Smooth muscle cell of the brain vasculature (primary cell): ENCODE data around the gene PDZD7.

Experiments
- DNase-seq: peaks from one replicate; pipeline ENCODE4 v3.0.0-alpha.2; 2012; ENCODE audit warnings: low read depth, low spot score

Gene PDZD7

DNA sequence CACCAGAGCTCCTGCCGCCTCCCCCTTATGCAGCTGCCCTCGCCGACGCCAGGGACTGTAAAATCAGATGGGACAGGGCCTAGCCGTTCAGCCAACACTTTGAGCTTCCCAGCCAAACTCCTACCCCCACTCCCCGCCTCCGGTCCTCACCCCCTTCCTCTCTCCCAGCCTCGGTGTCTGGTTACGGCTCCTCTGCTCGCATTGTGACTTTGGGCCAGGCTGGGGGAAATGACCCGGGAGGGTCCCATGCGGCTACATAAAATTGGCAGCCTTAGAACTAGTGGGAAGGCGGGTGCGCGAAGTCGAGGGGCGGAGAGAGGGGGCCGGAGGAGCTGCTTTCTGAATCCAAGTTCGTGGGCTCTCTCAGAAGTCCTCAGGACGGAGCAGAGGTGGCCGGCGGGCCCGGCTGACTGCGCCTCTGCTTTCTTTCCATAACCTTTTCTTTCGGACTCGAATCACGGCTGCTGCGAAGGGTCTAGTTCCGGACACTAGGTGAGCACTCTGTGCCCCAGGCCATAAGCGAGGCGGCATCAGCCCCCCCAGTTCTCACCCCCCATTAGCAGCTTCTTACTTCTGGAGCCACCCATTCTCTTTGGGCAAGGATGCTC, 30.8 kb upstream of the PDZD7 start, which contains the start of gene KAZALD1:
TSS of gene KAZALD1 (plus strand) at position 366 of the 608 bp plus-strand sequence. CDS start 604 bp downstream, outside the sequence.
- no peak for DNase-seq

DNA sequence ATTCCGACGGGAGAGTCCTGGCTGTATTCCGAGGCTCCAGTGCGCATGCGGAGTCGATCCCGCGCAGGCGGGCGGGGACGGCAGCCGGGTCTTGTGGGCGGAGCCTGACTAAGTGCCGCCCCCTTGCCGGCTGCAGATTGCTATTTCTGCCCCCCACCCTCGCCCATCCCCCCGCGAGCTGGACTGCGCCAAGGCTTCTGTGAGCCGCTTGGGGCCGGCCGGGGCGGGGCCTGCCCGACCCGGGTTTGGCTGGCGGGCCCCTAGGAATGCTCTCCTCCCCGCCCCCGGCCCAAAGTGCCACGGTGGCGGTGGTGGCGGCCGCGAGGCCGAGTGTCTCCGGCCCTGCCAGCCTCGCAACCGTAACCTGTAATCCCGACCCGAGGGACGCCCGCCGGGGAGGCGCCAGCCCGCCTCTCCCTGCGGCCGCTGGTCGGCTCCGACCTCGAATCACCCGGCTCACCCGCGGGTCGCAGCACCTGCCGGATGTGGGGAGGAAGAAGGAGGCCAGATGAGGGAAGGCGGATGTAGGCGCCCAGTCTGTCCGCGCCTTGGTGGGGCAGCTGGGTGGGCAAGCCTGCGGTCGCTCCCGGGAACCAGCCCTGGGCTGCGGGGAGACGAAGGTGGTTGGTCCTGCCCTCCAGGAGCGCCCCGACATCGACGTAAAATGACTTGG, 30.2 kb upstream of the PDZD7 start:
- DNase-seq = peak; percentile 67

DNA sequence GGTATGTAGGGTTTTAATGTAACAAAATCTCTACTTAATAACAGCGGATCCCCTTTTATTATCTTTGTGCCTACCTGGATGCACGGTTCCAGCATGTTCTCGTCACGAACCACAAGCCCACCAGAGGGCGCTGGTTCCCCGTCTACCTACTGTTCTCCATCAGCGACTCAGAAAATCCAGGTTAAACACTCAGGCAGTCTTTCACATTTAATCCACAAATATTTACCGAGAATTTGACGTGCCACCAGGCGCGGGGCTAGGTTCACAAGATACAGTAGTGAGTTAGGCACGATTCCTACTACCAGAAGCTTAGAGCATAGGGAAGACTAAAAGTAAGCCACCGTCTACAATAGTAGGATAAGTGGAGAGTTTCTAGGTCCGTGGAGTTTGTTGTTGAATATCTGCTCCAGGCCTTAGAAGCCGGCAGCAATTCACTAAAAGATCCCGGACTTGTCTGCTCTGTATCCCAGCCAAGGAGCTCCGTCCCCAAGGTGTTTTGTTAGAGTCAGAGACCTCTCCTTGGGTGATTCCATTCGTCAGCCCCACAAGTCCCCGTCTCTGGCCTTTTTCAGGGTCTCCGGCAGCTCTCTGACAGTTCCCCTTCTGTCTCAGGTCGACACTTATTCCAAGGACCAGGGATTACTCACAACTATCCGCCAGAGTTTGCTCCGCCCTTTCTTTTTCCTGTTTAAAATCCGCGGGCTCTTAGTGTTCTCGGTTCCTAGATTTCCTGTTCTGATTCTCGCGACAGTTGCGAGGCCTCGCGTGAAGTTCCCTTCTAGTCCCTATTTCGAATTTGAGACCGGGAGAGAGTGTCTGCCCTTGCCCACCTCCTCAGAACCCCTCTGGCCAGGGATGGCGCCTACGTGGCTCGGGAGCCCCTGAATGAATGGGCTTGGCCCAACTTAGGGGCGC, 29.4 kb upstream of the PDZD7 start:
- DNase-seq = peak; percentile 91

DNA sequence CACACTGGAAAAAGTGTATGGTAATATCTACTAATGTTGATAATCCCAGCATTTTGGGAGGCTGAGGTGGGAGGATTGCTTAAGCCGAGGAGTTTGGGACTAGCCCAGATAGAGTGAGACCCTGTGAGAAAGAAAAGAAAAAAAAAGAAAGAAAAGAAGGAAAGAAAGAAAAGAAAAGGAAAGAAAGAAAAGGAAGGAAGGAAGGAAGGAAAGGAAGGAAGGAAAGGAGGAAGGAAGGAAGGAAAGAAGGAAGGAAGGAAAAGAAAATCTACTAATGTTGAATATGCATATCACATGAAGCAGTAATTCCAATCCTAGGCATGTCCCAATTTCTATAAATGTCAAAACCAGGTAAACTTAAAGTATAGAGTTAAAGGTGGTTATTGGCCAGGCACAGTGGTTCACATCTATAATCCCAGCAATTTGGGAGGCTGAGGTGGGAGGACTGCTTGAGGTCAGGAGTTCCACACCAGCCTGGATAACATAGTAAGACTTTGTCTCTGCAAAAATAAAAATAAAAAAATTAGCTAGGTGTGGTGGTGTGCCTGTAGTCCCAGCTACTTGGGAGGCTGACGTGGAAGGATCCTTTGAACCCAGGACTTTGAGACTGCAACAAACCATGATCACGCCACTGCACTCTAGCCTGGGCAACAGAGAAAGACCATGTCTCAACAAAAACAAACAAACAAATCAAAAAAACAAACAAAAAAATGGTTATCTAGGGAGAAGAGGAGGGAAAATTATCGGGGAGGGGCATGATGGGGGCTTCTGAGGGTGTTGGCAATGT, 25.6 kb upstream of the PDZD7 start:
- no peak for DNase-seq

DNA sequence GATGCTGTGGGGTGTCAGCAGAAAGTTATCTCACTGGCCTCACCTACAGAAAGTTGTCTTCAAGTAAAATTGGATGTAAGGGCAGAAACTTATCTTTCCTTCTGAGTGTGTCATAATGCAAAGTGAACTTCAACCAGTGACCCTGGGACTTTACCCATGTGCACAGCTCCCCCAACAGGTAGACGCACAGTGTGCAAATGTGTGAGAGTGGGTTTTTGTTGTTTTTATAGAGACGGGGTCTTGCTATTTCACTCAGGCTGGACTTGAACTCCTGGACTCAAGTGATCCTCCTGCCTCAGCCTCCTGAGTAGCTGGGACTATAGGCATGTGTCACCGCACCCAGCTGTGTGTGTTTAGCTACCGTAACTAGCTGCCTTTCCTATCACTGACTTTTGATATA, 24.5 kb upstream of the PDZD7 start:
- no peak for DNase-seq

DNA sequence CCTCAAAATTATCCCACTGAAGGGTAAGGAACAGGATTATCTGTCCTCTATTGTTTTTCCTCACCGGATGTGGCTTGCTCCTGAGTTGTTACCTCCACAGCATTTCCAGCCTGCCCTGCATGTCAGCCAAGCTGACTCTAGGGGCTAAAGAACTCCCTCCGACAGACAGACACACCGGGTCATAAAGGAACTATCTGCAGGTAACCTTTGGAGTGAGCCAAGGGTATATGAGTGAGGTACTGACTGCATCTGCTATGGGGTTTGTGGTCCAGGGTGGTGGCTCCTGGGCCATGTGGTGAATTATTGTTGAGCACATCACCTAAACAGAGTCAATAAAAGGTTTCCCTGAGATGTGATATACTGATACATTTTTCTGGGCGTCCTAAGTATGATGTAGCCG, 23.9 kb upstream of the PDZD7 start:
- no peak for DNase-seq

DNA sequence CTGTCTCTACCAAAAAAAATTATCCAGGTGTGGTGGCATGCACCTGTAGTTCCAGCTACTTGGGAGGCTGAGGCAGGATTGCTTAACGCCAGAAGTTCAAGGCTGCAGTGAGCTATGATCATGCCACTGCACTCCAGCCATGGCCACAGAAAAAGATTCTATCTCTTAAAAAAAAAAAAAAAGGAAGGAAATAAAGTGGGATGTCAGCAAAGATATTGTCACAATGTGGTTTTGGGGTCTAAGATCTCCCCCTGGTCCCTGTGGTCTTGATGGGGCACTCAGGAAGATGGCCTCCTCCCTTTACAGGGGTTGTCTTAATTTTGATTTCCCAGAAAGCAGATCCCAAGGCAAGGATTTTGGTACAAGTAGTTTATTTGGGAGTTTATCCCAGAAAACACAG, 23.4 kb upstream of the PDZD7 start:
- no peak for DNase-seq

DNA sequence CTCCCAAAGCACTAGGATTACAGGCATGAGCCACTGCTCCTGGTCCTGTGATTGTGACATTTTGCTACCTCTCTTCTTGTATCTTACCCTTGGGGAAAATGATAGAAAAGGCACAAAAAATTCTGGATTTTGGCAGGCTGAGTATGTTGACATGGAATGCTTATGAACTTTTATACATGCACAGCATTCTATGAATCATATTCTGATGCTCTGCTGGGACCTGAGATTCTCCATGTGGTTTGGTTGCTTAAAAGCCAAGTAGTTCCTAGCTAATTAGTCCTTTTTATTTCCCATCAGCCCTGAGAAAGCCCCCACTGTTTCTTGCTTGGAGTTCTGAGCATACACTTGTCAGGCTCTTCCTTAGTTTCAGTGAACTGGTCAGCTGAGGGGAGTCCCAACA, 22.6 kb upstream of the PDZD7 start:
- no peak for DNase-seq

DNA sequence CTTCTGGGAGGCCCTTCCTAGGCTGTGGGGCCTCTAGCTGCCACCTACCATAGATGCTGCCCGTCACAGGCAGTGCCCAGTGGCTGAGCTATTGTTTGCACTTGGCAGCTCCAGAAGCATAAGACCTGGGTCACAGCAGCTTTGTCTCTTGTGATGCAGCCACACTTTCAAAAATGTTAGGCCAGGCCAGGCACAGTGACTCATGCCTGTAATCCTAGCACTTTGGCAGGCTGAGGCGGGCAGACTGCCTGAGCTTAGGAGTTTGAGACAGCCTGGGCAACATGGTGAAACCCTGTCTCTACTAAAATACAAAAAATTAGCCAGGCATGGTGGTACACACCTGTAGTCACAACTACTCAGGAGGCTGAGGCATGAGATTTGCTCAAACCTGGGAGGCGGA, 21.4 kb upstream of the PDZD7 start:
- DNase-seq = no peak

DNA sequence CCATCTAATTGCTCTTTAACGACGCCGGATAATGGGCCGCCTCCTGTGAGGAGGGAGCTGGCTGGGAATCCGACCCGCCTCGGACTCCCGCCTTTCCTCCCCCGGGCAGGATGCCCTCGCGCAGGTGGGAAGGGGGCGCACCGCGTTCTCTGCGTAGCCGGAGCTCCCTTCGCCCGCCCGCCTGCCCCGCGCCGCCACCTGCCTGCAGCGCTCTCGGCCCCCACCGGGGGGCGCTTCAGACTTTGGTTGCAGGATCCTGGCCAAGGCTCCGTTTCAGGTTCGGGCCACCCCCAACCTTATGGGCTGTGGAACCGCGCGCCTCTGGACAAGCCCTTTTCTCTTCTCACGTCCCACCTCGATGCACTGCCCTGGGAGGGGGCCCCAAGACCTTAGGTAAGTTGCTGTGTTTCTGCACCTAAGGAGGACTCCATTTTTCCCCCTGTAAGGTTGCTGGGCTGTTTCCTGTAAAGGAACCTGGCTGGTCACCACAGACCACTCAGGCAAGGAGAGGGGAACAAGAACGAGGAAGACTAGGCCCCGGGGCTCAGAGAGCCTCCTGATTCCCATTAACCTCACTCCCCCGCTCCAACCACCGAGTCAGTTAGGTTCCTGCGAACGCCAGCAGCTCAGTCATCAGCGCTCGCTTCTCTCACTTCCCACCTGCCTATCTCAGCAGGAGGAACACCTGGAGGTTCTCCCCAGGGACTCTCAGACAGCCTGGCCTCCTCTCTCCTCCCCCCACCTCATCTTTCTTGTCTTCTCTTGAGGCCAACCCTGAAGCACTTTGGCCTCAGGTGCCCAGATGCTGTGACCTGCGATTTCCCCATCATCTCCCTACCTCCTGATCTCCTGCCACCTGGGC, 19.5 kb upstream of the PDZD7 start:
- DNase-seq = no peak

DNA sequence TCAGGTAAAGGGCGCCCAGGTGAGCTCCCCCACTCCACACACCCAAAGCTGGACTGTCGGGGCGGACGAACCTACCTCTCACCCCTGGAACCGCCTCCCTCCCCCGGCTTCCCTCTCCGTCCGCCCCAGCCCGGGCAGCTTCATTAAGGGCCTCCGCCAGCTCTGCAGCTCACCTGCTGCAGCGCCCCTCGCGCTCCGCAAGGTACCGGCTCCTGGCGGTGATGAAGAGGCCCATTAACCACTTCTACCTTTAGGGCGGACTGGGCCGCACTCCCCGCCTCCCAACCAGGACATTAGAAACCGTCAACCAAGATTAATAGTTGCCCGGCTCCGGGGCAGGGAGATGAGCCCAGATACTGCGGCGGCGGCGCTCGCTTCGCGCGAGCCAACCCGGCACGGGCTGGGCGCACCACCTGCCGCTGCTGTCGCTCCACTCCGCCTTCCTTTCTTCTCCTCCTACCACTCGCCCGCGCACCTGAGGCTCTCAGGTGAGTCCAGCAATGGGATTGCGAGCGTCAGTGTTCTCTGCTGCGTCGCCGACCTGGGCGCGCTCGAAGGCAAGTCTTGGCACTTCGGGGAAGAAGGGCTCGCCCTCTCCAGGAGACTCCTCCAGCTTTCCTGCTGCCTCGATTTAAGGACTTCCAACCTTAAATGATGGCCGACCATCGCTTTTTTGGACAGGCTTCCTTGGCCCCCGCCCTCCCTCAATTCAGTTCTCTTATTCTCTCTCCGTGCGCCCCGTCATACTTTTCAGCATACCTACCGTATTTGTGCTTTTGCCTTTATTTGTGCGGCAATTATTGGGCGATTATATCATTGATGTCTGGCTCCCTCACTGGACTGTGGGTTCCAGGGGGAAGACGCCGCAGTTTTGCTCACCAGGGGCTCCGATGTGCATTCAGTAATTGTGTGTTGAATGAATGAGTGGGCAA, 17.3 kb upstream of the PDZD7 start:
- DNase-seq = no peak

DNA sequence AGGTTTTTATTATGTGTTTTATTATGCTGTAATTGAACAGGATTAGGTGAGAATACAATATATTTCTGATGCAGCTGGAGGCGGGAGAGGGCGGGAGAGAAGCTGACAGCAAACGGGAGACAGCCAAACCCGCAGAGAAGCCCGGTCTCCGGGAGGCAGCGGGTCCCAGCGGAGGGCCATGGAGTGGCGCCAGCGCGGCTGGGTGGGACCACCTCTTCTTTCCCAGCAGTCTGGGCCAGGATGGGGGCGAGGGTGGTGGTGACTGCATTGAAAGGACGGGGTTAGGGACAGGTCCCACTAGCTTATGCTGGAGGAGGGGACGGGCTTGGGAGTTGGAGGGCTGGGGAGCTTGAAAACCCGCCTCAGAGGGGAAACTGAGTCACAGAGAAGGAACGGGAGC, 16.3 kb upstream of the PDZD7 start:
- no peak for DNase-seq

DNA sequence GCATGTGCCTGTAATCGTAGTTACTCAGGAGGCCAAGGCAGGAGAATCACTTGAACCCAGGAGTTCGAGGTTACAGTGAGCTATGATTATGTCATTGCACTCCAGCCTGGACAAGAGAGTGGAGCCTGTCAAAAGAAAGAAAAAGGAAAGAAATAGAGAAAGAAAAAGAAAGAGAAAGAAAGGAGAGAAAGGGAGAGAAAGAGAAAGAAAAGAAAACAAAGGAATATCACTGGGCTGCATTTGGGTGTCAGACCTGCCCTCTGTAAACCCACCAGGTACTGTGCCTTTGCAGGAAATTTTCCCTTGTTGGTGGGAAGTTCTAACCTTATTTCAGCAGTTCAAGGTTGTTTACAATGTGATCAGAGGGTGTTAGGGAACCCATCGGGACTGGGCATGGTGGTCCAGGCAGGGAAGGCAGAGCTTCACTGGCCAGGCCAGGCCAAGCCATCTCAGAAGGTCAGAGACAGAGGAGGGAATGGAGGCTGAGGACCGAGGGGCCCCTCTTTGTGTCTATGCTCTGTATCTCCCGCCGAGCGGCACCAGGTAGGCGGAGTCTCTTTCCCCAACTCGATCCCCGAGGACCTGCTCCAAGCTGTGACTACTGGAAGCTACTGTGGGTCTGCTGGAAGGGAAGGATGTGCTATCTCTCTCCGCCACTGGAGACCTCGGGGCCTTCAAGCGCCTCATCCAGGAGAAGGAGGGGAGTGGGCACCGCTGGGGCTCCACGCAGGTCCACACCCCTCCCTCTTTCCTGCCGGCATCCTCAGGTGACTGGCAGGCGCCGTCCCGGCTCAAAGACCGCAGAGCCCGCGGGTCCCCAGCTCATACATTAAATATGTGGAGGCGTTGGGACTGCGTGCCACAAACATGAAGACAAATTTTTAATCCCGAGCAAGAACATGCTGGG, 15.7 kb upstream of the PDZD7 start:
- no peak for DNase-seq

DNA sequence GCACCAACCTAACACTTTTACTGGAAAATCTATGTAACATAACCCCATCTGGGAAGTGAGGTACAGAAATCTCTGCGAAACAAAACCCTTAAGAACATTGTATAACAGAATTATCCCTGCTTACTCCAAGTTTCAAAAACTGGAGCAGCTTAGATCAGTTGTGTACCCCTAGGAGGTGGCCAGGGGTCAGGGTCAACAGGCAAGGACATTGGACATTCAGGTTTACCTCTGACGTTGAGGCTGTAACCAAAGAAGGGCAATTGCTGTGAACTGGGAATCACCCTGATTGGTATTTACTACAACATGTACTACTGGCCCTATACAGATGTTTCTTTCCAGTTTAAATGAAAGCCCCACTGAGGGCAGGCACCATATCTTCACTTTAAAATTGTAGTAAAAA, 13.2 kb upstream of the PDZD7 start:
- no peak for DNase-seq

DNA sequence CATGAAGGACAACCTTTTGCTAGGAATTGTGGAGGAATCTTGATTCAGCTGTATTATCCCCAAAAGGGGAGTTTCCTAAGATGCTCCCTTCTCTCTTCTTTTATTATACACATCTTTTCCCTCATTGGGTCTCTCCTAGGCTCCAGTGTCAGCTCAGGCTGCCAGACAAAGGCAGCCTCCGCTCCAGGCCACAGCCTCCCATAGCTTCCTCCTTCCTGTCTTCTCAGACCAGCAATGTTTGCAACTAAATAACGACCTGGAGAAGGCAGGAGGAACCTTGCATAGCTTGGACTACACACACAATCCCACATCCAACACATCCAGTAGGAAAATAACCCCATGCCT, 12.4 kb upstream of the PDZD7 start:
- no peak for DNase-seq

DNA sequence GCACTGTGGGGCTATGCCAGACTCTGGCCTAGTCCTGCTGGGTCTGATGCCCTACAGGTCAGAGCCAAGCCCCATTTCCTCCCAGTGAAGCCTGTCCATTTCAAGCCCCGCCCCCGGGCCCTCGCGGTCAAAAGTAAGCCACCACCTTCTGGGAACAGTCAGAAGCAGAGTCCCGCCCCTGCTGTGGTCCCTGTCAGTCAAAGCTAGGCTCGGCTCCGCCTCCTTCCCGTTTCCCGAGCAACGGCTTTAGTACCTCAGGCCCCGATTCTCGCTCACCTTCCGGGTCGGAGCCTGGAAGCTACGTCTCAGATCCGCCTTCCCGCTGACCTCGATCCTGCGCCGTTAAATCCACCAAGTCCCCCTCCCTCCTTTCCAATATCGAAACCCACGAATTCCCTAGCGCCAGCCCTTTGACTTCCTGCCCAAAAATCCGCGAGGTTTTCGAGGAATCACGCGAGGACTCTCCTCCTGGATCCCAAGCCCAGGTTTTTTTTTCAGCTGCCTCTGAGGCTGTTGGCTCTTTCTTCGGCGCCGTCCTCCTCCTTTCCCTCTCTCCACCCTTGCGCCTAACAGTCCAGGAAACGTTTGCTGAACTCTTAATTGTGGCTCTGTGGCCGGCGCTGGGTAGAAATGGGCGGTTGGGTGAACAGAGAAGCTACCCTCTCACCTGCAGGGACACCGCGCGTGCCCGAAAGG, 11.9 kb upstream of the PDZD7 start:
- DNase-seq = peak; percentile 81

DNA sequence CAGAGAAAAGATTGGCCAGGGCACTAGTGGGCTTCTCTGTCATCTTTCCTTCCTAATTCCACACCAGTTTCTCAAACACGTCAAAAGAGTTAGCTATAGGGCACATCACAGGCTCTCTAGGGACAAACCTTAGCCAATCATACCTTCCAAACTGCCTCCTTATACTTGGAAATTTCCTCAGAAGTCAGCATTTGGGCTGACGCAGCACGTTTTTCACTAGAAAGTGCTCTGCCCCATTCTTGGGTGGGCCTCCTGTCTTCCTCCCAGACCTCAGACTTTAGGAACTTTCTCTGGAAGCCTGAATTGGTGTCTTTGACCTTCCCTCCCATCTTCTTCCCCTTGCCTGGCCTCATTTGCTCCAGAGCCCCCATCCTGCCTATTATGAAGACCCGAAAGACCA, 11.2 kb upstream of the PDZD7 start:
- DNase-seq = no peak

DNA sequence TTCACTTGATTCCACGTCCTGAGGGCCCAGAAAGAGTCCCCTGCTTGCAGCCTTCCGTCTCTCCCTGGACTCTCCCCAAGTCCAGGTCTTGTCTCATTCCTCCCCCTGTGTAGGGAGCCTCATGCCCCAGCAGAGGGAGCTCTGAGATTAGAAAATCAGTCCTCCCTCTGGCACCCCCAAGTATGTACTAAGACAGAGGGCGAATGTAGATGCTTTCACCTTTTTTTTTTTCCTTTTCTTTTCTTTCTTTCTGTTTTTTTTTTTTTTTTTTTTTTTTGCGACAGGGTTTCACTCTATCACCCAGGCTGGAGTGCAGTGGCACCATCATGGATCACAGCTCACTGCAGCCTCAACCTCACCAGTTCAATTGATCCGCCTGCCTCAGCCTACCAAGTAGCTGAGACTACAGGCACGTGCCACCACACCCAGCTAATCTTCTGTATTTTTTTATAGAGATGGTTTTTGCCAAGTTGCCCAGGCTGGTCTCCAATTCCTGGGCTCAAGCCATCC, 10.4 kb upstream of the PDZD7 start:
- peak; percentile 77 for DNase-seq
